ENCODE measurements around the gene OGA. TPM values are rescaled to one million over a fixed set of nuclear protein-coding genes. Genes with fewer than 3 reads are reported as not detected.

The OGA gene
- total RNA-seq, 1 donor from 2014 or later: 102 TPM

GRCh38 chr10:101830322-101831168 lies 12.3 kb upstream of the OGA start:
- Mint-ChIP-seq H3K36me3 (ENCODE audit: low read depth) (peaks cover 8% of the 10 kb centered on the region), H3K4me3 (peak overlapping the region; percentile 87), H3K4me1 (peaks cover 49% of the 10 kb centered on the region), H3K9me3 (no peaks in the 10 kb centered on the region), H3K27ac (peak overlapping the region; percentile 99), H3K27me3 (peaks cover 3% of the 10 kb centered on the region)
- DNase-seq: peak; percentile 97
- intact Hi-C loops (cut with micrococcal nuclease): loop anchor here (1.0 to 5.0 kb wide), 3 partner anchors 12 to 138 kb away; partner anchors contain the start of gene OGA

- intact Hi-C loops (cut with micrococcal nuclease): loop anchor here (1.0 to 5.0 kb wide), 3 partner anchors 11 to 137 kb away; partner anchors contain the start of gene OGA
- DNase-seq: peak; percentile 88
- Mint-ChIP-seq H3K27ac (peak overlapping the region; percentile 99), H3K4me1 (peaks cover 44% of the 10 kb centered on the region), H3K27me3 (peaks cover 3% of the 10 kb centered on the region), H3K4me3 (peak overlapping the region; percentile 87), H3K9me3 (no peaks in the 10 kb centered on the region), H3K36me3 (ENCODE audit: low read depth) (peaks cover 11% of the 10 kb centered on the region)
Measured at GRCh38 chr10:101829561-101830315, 11.5 kb upstream of the OGA start.

DNA sequence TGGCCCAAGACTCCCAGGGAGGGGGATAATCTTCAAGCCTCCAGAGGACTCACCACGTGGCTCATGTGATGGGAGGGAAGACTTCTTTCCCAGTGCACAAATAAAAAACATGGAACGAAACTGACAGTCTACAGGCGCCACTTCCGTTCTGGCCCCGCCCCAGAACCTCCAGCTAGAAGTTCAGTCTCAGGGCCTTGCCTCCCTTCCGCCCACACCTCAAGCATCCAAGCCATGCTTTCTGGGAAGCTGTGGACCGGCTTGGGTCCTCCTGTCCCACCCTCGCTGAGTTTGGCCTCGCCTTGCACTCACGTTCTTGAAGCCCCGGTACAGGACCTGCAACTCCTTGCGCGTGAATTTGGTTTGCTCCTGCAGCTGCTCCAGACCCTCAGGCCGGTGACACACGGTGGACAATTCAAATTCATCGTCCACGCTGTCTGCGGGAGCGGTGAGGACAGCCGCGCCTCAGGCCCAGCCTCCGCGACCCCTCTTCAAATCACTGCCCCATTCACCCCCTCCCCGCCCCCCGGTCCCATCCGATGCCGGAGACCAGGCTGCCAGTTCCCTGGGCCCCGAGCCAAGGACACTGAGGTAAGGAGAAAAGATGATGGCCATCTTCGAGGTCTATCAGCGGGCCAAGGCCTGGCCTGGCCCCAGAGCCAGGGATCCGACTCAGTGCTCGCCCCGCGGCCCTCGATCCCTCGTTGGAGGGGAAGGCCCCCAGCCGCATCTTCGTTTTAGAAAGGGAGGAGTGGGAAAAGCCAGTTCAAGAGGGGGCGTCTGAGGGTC lies 10.7 kb upstream of the OGA start:
- Mint-ChIP-seq H3K27ac (no peak overlapping the region), H3K27me3 (peaks cover 3% of the 10 kb centered on the region), H3K4me1 (peaks cover 36% of the 10 kb centered on the region), H3K9me3 (no peaks in the 10 kb centered on the region), H3K4me3 (no peak overlapping the region), H3K36me3 (ENCODE audit: low read depth) (peaks cover 12% of the 10 kb centered on the region)
- intact Hi-C loops (cut with micrococcal nuclease): no loop called here
- no peak for DNase-seq

DNA sequence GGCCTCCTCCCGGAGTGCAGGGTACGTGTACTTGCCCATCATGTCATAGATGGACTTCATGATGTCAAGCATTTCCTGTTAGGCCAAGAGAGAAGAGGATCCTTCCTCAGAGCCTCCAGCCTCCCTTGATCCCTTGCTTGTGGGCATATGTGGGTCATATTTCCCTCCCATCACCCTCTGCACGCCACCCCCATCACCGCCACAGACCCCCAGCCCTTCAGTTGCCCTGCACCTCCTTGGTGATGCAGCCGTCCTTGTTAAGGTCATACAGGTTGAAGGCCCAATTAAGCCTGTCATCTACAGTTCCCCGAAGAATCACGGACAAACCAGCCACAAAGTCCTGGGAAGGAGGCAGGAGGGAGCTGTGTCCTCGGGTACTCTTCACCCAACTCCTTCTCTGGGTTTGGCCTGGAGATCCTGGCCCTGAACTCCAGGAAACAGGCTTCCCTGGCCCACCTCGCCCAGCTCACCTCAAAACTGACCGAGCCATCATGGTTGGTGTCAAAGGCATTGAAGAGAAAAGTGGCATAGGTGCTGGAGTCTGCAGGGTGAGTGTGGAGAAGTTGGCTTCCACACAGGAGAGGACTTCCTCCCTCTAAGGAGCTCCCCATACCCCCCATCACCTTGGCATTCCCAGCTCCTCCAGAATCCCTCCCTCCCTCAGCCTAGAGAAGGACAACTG lies 9.8 kb upstream of the OGA start:
- peaks cover 28% of the 10 kb centered on the region for H3K4me1 Mint-ChIP-seq
- intact Hi-C loops (cut with micrococcal nuclease): no loop called here
- H3K36me3 Mint-ChIP-seq (ENCODE audit: low read depth): peaks cover 12% of the 10 kb centered on the region
- no peak overlapping the region for H3K27ac Mint-ChIP-seq
- no peak overlapping the region for H3K4me3 Mint-ChIP-seq
- no peaks in the 10 kb centered on the region for H3K9me3 Mint-ChIP-seq
- H3K27me3 Mint-ChIP-seq: peaks cover 3% of the 10 kb centered on the region
- no peak for DNase-seq

GRCh38 chr10:101826852-101827434 lies 8.7 kb upstream of the OGA start:
- H3K36me3 Mint-ChIP-seq (ENCODE audit: low read depth): peaks cover 15% of the 10 kb centered on the region
- H3K27ac Mint-ChIP-seq: peak overlapping the region; percentile 2
- H3K27me3 Mint-ChIP-seq: peaks cover 3% of the 10 kb centered on the region
- H3K4me3 Mint-ChIP-seq: no peak overlapping the region
- intact Hi-C loops (cut with micrococcal nuclease): no loop called here
- no peak for DNase-seq
- H3K4me1 Mint-ChIP-seq: peaks cover 25% of the 10 kb centered on the region
- no peaks in the 10 kb centered on the region for H3K9me3 Mint-ChIP-seq

- intact Hi-C loops (cut with micrococcal nuclease): no loop called here
- no peaks in the 10 kb centered on the region for H3K9me3 Mint-ChIP-seq
- H3K27me3 Mint-ChIP-seq: no peaks in the 10 kb centered on the region
- no peak for DNase-seq
- peaks cover 13% of the 10 kb centered on the region for H3K4me1 Mint-ChIP-seq
- no peak overlapping the region for H3K4me3 Mint-ChIP-seq
- H3K36me3 Mint-ChIP-seq (ENCODE audit: low read depth): peaks cover 15% of the 10 kb centered on the region
- peak overlapping the region; percentile 18 for H3K27ac Mint-ChIP-seq
Measured at GRCh38 chr10:101824736-101825135, 6.5 kb upstream of the OGA start.

DNA sequence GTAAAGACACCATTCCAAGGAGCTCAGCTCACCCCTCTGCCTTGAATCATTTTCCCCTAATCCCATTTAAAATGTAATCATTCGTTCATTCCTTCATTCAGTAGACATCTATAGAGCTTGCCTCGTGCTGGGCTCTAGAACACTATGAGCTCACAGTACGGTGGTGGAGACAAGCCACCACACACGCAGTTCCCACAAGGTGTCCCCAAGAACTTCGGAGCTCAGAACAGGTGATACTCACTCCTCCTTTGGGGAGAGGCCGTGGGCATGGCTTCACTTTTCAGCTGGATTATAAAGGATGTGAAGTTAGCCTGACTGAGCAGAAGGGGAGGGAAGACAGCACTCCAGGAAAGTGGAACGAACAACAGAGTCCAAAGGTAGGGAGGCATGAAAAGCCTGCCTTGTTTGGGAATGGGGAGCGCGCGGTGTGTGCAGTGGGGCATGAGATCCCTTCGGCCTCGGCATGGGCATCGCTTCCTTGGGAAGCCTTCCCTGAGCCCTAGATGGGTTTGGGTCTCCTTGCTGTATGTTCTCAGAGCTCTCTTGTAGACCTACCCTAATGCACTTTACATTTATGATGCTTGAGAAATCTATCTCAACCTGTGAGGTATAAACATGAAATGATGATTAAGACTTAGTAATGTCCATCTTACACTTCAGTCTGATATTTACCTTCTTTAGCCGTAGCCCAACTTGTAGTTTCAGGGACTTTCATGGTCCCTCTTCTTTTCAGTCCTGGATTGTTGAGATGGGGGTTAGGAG lies 809 bp upstream of the OGA start:
- Mint-ChIP-seq H3K36me3 (ENCODE audit: low read depth) (peaks cover 23% of the 10 kb centered on the region), H3K9me3 (no peaks in the 10 kb centered on the region), H3K27ac (peak overlapping the region; percentile 95), H3K27me3 (no peaks in the 10 kb centered on the region), H3K4me3 (peak overlapping the region; percentile 89), H3K4me1 (peaks cover 42% of the 10 kb centered on the region)
- DNase-seq: no peak
- intact Hi-C loops (cut with micrococcal nuclease): loop anchor here (1.0 to 10.0 kb wide), 10 partner anchors 11 to 1284 kb away; partner anchors contain the start of genes ACTR1A, ARMH3, BTRC and HIF1AN

- intact Hi-C loops (cut with micrococcal nuclease): loop anchor here (1.0 to 10.0 kb wide), 10 partner anchors 13 to 1283 kb away; partner anchors contain the start of genes ACTR1A, ARMH3, BTRC and HIF1AN
- peak; percentile 82 for DNase-seq
- Mint-ChIP-seq H3K4me3 (peak overlapping the region; percentile 89), H3K36me3 (ENCODE audit: low read depth) (peaks cover 36% of the 10 kb centered on the region), H3K27ac (peak overlapping the region; percentile 95), H3K4me1 (peaks cover 53% of the 10 kb centered on the region), H3K27me3 (no peaks in the 10 kb centered on the region), H3K9me3 (no peaks in the 10 kb centered on the region)
Measured at GRCh38 chr10:101817337-101818118, 716 bp downstream of the OGA start.

DNA sequence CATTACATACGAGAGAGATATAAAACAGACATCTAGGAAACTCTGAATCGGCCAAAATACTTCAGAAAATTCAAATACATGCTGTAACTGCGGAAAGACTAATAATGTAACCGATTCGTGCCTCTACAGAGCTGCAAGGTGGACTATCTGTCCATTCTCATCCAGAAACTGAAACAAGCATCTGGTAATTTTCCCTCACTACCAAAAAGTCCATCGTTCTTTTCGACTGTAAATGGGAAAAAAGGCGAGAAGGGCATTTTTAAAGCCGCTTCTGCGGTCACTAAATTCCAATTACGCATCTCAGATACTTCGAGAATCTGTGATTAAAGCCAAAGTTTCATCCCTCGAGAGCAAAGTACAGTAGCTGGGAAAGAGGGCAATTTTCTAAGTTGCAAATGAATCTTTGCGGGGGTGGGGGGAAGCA lies 1.3 kb downstream of the OGA start:
- Mint-ChIP-seq H3K4me3 (peak overlapping the region; percentile 89), H3K36me3 (ENCODE audit: low read depth) (peaks cover 35% of the 10 kb centered on the region), H3K9me3 (no peaks in the 10 kb centered on the region), H3K4me1 (peaks cover 52% of the 10 kb centered on the region), H3K27me3 (no peaks in the 10 kb centered on the region), H3K27ac (peak overlapping the region; percentile 95)
- intact Hi-C loops (cut with micrococcal nuclease): loop anchor here (1.0 to 10.0 kb wide), 6 partner anchors 10 to 1282 kb away; partner anchors contain the start of genes BTRC, HIF1AN and PPRC1
- no peak for DNase-seq

- H3K27ac Mint-ChIP-seq: peak overlapping the region; percentile 82
- no peaks in the 10 kb centered on the region for H3K9me3 Mint-ChIP-seq
- no peak for DNase-seq
- peaks cover 47% of the 10 kb centered on the region for H3K4me1 Mint-ChIP-seq
- no peaks in the 10 kb centered on the region for H3K27me3 Mint-ChIP-seq
- intact Hi-C loops (cut with micrococcal nuclease): loop anchor here (1.0 to 10.0 kb wide), 6 partner anchors 9 to 1282 kb away; partner anchors contain the start of genes BTRC, HIF1AN and PPRC1
- H3K36me3 Mint-ChIP-seq (ENCODE audit: low read depth): peaks cover 35% of the 10 kb centered on the region
- H3K4me3 Mint-ChIP-seq: peak overlapping the region; percentile 89
Measured at GRCh38 chr10:101816376-101816775, 1.9 kb downstream of the OGA start.

DNA sequence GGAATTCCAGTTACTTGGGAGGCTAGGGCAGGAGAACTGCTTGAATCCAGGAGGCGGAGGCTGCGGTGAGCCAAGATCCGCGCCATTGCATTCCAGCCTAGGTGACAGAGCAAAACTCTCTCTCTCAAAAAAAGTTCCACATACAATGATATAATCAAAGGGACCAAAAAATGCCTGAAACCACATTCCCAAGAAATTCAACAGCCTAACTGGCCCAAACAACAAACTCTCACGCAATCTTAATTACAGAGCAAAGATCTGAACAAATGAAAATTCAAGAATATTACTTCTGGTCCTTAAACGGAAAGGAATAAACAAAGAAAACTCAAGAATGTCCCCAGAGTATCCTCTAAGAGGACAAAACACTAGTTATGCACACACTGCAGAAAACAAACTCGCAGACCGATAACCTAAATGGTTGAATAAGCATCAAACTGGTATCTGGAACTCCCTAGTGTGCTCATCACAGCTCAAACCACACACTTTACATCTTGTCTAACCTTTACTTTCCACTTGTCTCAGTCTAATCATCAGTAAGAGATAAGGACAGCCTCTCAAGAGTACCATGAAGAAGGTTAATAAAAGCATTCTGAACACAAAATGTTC lies 3.7 kb downstream of the OGA start:
- Mint-ChIP-seq H3K27ac (peak overlapping the region; percentile 90), H3K9me3 (no peaks in the 10 kb centered on the region), H3K27me3 (no peaks in the 10 kb centered on the region), H3K36me3 (ENCODE audit: low read depth) (peaks cover 48% of the 10 kb centered on the region), H3K4me3 (peak overlapping the region; percentile 89), H3K4me1 (peaks cover 42% of the 10 kb centered on the region)
- intact Hi-C loops (cut with micrococcal nuclease): loop anchor here (5.0 to 10.0 kb wide), 5 partner anchors 122 to 1280 kb away; partner anchors contain the start of genes BTRC, HIF1AN and PPRC1
- DNase-seq: no peak
